ENCODE data around the gene GTF2H3. TPM values are rescaled to one million over a fixed set of nuclear protein-coding genes. Genes with fewer than 3 reads are reported as not detected.

The GTF2H3 gene
- total RNA-seq, 2 experiments from 2014 or later, result 77.4 to 81.9 TPM

DNA sequence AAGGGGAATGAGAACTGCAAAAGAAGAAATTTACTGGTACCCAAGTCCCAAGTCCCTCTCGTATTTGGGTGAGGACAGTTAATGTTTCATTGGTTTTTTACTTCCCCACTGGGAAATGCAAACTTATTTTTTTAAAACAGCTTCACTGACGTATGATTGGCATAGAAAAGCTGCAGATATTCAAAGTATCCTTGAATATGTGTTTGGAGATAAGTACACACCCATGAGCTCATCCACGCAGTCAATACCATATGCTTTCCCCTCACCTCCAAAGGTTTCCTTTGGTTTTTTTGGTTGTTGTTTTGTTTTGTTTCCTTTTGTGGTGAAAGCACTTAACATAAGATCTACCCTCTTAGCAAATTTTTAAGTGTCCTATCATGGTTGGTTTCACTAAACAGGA lies 50.3 kb downstream of the GTF2H3 start:
- POLR2A ChIA-PET, result no interaction called here
- CTCF ChIA-PET, result no interaction called here

DNA sequence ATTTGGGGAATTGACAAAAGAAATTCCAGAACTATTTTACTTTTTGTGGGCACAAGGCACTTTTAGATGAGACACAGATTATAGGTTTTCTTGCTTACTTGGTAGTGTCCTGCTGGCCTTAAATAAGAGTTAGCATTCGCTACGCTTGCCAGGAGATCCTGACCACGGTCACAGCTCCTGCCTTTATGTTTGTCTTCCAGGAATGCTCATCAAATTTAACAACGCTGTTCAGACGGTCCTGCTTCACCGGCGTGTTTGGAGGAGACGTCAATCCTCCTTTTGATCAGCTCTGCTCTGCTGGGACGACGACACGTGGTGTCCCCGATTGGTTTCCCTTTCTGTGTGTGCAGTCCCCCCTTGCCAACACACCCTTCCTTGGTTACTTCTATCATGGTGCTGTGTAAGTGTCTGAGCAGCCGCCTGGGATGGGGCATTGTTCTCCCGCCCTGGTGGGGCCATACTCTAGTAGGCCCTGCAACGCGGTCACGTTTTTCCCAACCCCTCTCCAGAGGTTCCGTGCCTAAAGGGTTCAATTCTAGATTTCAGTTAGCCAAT lies 53.1 kb downstream of the GTF2H3 start:
- POLR2A ChIA-PET, result no interaction called here
- CTCF ChIA-PET, result no interaction called here

DNA sequence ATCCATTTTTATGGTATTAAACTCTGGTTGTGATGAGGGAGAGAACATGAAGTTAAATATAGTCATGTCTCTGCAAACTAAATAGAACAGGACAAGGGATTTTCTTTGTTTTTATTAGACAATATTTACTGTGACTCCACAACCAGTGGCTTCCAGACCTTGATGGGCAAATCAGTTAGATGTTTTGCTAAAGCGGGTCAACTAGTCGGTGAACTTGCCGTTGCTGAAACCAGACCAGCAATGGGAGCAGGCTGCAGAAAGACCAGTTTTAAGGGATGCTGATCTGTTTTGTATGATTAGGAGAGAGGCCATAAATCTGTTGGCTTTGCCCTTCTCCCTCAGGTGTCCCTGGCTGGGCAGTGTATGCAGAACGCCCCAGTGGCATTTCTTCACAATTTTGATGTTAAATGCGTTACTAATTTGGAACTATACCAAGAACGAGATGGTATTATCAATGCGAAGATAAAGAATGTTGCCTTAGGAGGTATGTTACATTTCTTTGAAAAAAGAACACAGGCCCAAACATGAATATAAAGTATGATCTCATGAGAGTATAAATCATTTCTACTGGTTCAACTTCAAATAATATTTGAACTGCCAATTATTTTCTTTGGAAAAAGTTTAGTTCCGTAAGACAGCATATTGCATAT lies 56.7 kb downstream of the GTF2H3 start:
- ChIA-PET CTCF (no interaction called here), POLR2A (no interaction called here)

DNA sequence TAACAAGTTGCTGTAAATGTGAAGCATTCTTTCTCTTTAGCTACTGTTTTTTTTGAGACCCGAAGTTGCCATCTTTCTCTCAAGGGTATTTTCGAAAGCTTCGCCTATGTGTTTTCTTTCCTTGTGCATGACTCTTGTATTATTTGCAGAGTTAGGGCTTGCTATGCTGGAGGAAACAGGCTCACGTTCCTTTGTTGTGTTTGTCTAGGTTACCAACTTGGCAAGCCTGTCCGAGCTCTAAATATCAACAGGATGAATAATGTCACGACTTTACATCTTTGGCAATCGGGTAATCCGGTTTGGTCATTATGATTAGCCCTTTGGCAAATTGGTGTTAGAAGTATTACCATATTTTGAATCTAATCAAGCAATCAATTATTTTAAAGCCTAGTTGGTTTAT lies 62.6 kb downstream of the GTF2H3 start:
- ChIA-PET POLR2A (no interaction called here), CTCF (no interaction called here)

DNA sequence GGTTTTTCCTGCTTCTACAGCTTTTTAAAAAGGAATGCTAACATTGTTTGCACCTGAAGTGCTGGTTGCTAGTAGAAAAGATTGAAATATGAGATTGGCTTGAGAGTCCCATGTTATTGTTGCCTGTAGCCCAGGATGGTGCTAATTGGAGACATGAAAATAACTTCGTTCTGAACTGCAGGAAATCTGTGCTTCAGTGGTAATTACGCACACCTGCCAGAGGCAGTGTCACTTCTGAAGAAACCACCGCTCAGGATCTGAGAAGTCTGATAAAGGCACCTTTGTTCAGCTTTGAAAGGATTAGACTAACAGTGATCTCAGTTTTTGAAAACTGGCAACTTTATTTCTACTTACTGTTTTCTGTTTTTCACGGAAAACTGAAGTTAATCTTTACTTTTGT lies 63.0 kb downstream of the GTF2H3 start:
- CTCF ChIA-PET, result no interaction called here

DNA sequence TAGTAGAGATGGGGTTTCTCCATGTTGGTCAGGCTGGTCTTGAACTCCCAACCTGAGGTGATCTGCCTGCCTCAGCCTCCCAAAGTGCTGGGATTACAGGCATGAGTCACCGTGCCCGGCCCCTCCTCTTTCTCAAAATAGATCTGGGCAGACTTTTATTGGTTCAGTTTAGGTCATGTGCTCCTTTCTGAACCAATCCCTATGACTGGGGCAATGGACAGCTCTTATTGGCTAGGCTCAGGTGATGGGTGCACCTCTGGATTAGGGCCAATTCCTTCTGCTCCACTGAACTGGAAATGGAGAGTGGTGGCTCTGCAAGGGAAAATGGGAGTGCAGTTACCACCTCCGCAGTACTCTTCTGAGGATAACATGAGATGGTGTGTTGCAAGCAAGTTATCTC lies 72.3 kb downstream of the GTF2H3 start:
- ChIA-PET POLR2A (no interaction called here), CTCF (no interaction called here)

More for the DNA sequence above, 63.0 kb downstream of the GTF2H3 start:
- POLR2A ChIA-PET, result no interaction called here

DNA sequence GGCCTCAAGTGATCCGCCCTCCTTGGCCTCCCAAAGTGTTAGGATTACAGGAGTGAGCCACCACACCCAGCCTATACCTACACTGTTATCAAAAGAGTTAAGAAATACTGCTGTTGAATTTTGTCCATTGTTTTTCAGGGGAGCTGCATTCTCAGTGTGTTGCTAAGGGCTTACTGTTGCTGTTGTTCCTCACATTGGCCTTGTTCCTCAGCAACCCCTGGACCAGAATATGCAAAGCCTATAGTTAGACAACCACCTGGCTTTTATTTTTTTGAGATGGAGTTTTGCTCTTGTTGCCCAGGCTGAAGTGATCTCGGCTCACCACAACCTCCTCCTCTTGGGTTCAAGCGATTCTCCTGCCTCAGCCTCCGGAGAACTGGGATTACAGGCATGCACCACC lies 73.8 kb downstream of the GTF2H3 start:
- CTCF ChIA-PET, result no interaction called here

More for the DNA sequence above, 73.8 kb downstream of the GTF2H3 start:
- POLR2A ChIA-PET, result interaction anchor here (0.5 kb wide), 1 partner anchor 90 kb away, joined by 6 read pairs; no protein-coding TSS in a partner anchor

Other genes with a start within 250 kb of the GTF2H3 start
- 10 to 100 TPM; 48.6 to 51.6 TPM for gene KMT5A, start 249.7 kb upstream of the GTF2H3 start, total RNA-seq
- gene RILPL2, start 197.1 kb upstream of the GTF2H3 start, total RNA-seq, result 10 to 100 TPM; 23.8 to 24.3 TPM
- gene SNRNP35, start 175.7 kb upstream of the GTF2H3 start, total RNA-seq, result 10 to 100 TPM; 22.2 to 23.7 TPM
- gene RILPL1, start 100.1 kb upstream of the GTF2H3 start, total RNA-seq, result 1 to 10 TPM; 3.7 TPM
- gene TMED2, start 49.3 kb upstream of the GTF2H3 start, total RNA-seq, result 100 to 1,000 TPM; 196 to 205 TPM
- 10 to 100 TPM; 58.0 to 58.3 TPM for gene DDX55, start 31.7 kb upstream of the GTF2H3 start, total RNA-seq
- 10 to 100 TPM; 92.9 to 94.4 TPM for gene EIF2B1, start 143 bp upstream of the GTF2H3 start, total RNA-seq
- 1 to 10 TPM; 4.0 to 5.1 TPM for gene TCTN2, start 37.3 kb downstream of the GTF2H3 start, total RNA-seq
- 100 to 1,000 TPM in 1 of 2 experiments, 10 to 100 TPM in 1; 91.3 to 101 TPM for gene ATP6V0A2, start 78.5 kb downstream of the GTF2H3 start, total RNA-seq
- gene DNAH10, start 128.5 kb downstream of the GTF2H3 start, total RNA-seq, result under 1 TPM; 0.06 to 0.15 TPM

Measured in activated CD8-positive, alpha-beta memory T cell treated with anti-CD3 and anti-CD28 coated beads for 36 hours (primary cell).